ENCODE data around the gene DLG1.

Gene DLG1

DNA sequence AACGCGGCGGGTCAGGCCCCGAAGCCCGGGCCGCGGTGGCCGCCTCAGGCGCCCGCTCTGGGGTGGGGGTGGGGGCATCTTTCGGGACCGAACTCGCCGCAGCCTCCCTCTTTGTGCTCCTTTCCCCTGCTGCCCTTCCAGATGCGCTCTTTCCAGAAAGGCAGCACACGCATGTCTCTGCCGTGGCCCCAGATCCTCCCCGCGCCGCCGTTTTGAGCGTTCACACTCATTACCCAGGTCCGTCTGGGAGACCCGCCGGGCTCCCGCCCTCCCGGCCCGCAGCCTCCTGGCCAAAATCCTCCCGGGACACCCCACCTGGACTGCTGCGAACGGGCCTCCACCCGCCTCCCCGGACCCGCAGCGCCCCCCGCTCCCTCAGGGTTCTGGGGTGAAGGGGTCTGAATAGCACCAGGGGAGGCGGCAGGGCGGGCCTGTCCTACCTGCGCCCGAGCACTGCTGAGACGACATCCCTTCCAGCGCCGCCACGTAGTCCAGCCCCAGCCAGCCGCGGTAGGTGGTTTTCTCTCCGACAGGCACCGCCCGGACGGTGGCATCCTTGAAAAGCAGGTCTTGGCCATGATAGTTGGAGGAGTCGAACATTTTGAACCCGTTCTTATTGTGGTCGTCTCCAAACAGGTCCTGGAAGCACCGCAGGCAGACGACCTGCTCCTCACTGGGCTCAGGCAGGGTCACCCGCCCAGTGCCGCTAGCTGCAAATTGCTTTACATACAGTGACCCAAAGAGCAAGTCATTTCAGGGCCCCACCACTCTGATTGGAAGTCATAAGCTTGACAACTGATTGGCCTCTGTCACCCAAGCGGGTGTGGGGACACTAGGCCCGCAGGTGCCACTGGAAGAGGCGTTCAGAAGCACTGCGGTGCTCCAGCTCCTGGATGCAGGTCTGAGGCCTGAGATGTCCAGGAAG lies 294.7 kb downstream of the DLG1 start:
- peak overlapping the region; percentile 43 for H3K4me3 ChIP-seq (ENCODE audit: low read depth, low read length)

DNA sequence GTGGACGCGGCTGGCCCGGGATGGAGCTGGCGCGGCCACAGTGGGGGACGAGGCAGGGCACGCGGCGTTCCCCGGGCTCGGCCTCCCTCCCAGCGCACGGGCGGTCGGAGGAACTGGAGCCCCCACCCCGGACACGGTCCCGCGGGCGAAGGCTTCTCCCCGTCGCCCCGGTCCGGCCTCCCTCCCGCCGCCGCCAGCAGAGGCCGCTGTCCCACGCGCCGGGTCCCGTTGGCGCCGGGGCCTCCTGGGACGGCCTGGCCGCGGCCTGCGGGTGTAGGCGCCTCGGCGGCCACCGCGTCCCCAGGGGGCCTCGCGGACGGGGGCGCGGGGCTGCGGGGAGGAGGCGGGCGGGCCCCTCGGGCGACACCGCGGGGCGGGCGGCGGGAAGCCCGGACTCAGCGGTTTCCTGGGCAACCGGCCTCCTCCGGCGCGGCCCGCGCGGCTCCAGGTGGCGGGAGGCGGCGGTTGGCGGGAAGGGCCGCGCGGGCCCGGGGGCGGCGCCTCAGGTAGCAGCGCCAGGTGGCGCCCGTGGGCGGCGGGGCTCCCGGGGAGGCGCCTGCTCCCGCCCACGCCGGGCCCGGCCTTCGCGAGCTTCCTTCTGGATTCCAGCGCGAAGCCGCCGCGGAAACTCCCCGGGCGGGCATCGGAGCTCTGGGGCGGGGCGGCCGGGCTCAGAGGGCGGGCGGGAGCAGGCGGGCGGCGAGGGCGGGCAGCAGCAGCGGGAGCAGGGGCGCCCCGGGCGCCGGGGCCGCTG lies 295.5 kb downstream of the DLG1 start:
- peak; percentile 53 for TF ChIP-seq CTCF (IDR thresholded peaks at IDR 0.05; ENCODE audit: low read depth, low read length, missing control alignments)
- no peak for DNase-seq (ENCODE audit: low read depth)
- in situ Hi-C loops (cut with HindIII; ENCODE audit: low sequenced_read_pairs) = no loop called here
- H3K4me3 ChIP-seq (ENCODE audit: low read depth, low read length) = peak overlapping the region; percentile 43

More for the DNA sequence above, 294.7 kb downstream of the DLG1 start:
- no peak for TF ChIP-seq CTCF (IDR thresholded peaks at IDR 0.05; ENCODE audit: low read depth, low read length, missing control alignments)
- in situ Hi-C loops (cut with HindIII; ENCODE audit: low sequenced_read_pairs) = no loop called here
- no peak for DNase-seq (ENCODE audit: low read depth)

GRCh38 chr3:197001972-197002700 lies 296.3 kb downstream of the DLG1 start:
- no peak for DNase-seq (ENCODE audit: low read depth)
- H3K4me3 ChIP-seq (ENCODE audit: low read depth, low read length) = peak overlapping the region; percentile 37
- in situ Hi-C loops (cut with HindIII; ENCODE audit: low sequenced_read_pairs) = no loop called here

GRCh38 chr3:197001106-197001971 lies 297.1 kb downstream of the DLG1 start:
- no peak overlapping the region for H3K4me3 ChIP-seq (ENCODE audit: low read depth, low read length)
- DNase-seq (ENCODE audit: low read depth) = no peak
- no peak for TF ChIP-seq CTCF (IDR thresholded peaks at IDR 0.05; ENCODE audit: low read depth, low read length, missing control alignments)
- in situ Hi-C loops (cut with HindIII; ENCODE audit: low sequenced_read_pairs) = no loop called here

More at GRCh38 chr3:197001972-197002700, 296.3 kb downstream of the DLG1 start:
- no peak for TF ChIP-seq CTCF (IDR thresholded peaks at IDR 0.05; ENCODE audit: low read depth, low read length, missing control alignments)

GRCh38 chr3:197000211-197000610 lies 298.2 kb downstream of the DLG1 start:
- DNase-seq (ENCODE audit: low read depth) = no peak

More at GRCh38 chr3:197000211-197000610, 298.2 kb downstream of the DLG1 start:
- H3K4me3 ChIP-seq (ENCODE audit: low read depth, low read length) = no peak overlapping the region
- no peak for TF ChIP-seq CTCF (IDR thresholded peaks at IDR 0.05; ENCODE audit: low read depth, low read length, missing control alignments)
- in situ Hi-C loops (cut with HindIII; ENCODE audit: low sequenced_read_pairs) = no loop called here
